Endothelial cell of umbilical vein (primary cell): ENCODE results near the gene COL4A2. TPM values are rescaled to one million over a fixed set of nuclear protein-coding genes. Genes with fewer than 3 reads are reported as not detected.

Source experiments
- BruUV-seq: library from RNA; stranded (reverse); fragments of 400-500 nt; replicated peaks from 2 replicates; lab custom pipeline; 2021; lab: Mats Ljungman, UMichigan
- CTCF ChIA-PET: fragments of 300-600, 350-600 bp; sonication (Branson Sonifier 250); formaldehyde crosslinking; loops from one replicate; lab custom pipeline; 2021; ENCODE audit warnings: antibody characterized with exemption, inconsistent platforms; lab: Charles Lee
- POLR2A ChIA-PET: fragments of 300-600, 350-600 bp; sonication (Branson Sonifier 250); formaldehyde crosslinking; loops from one replicate; lab custom pipeline; 2021; ENCODE audit warnings: antibody characterized with exemption, inconsistent platforms; lab: Charles Lee
- DNase-seq: peaks from one replicate; pipeline ENCODE4 v3.0.0-alpha.2; 2011; ENCODE audit warnings: low read depth, low spot score
- FAIRE-seq: peaks from 2 replicates; lab custom pipeline; 2011; peaks lifted over from hg19 to GRCh38; lab: Jason Lieb, UNC
- H2AFZ ChIP-seq: 2 replicates; pipeline ENCODE4 v1.6.0; 2012; ENCODE audit warnings: low read depth, low read length, control low read depth, inconsistent platforms
- H3K27ac ChIP-seq: 2 replicates; pipeline ENCODE4 v1.5.1; 2011; ENCODE audit warnings: low read depth, mild to moderate bottlenecking, control low read depth, low read length, moderate library complexity; ENCODE audit not compliant: insufficient read depth
- H3K27me3 ChIP-seq, 2 experiments: 2 replicates each; pipeline versions ENCODE4 v1.6.0 to v1.6.1; 2011; ENCODE audit warnings: low read length in 2 of 2, mixed read lengths in 1 of 2; ENCODE audit not compliant: control insufficient read depth in 2 of 2, insufficient read depth in 2 of 2
- H3K36me3 ChIP-seq, 2 experiments: 2 replicates in 1 of 2; 3 replicates in 1 of 2; pipeline ENCODE4 v1.5.1; 2011; ENCODE audit warnings: low read length in 2 of 2, mild to moderate bottlenecking in 1 of 2, moderate library complexity in 1 of 2; ENCODE audit not compliant: control insufficient read depth in 2 of 2, insufficient read depth in 2 of 2; ENCODE audit errors: extremely low read depth in 1 of 2
- H3K4me1 ChIP-seq: 3 replicates; pipeline ENCODE4 v1.5.1; 2011; ENCODE audit warnings: mild to moderate bottlenecking, low read length; ENCODE audit not compliant: control insufficient read depth, insufficient read depth; ENCODE audit errors: extremely low read depth
- H3K4me2 ChIP-seq: 2 replicates; pipeline ENCODE4 v1.6.1; 2011; ENCODE audit warnings: low read length, control low read depth, mixed read lengths; ENCODE audit not compliant: insufficient read depth
- H3K4me3 ChIP-seq, 3 experiments: fragments of 200-600 bp in 1 of 3; sonication (generic), shearing (Covaris generic) in 1 of 3; replicated peaks in 1 of 3; 2 replicates each; pipeline ENCODE4 v1.5.1; 2011 to 2016; ENCODE audit warnings: control low read depth in 3 of 3, low read length in 3 of 3, mild to moderate bottlenecking in 2 of 3, inconsistent platforms in 1 of 3, low read depth in 1 of 3, moderate library complexity in 1 of 3; ENCODE audit not compliant: insufficient read depth in 1 of 3
- H3K79me2 ChIP-seq: 2 replicates; pipeline ENCODE4 v1.6.0; 2012; ENCODE audit warnings: low read length, inconsistent platforms; ENCODE audit not compliant: control insufficient read depth, insufficient read depth
- H3K9ac ChIP-seq: replicated peaks from 2 replicates; pipeline ENCODE3; 2011; ENCODE audit warnings: low read length, control low read depth; ENCODE audit not compliant: insufficient read depth; ENCODE audit errors: extremely low read depth
- H3K9me1 ChIP-seq: replicated peaks from 3 replicates; pipeline ENCODE4 v1.6.0; 2011; ENCODE audit warnings: mild to moderate bottlenecking, low read length; ENCODE audit not compliant: control insufficient read depth, insufficient read depth; ENCODE audit errors: extremely low read depth
- H3K9me3 ChIP-seq: replicated peaks from 2 replicates; pipeline ENCODE4 v1.5.1; 2012; ENCODE audit warnings: low read length, inconsistent platforms; ENCODE audit not compliant: control insufficient read depth, insufficient read depth
- H4K20me1 ChIP-seq: replicated peaks from 2 replicates; pipeline ENCODE3; 2011; ENCODE audit warnings: mild to moderate bottlenecking, low read length; ENCODE audit not compliant: control insufficient read depth, insufficient read depth; ENCODE audit errors: extremely low read depth
- CTCF ChIP-seq, 2 donors: IDR thresholded peaks; 1 replicate in 1 of 2; 2 replicates in 1 of 2; pipeline ENCODE4 v1.5.1; 2011; ENCODE audit warnings: low read length in 2 of 2, mild to moderate bottlenecking in 2 of 2, moderate library complexity in 2 of 2, control low read depth in 1 of 2, inconsistent platforms in 1 of 2, low read depth in 1 of 2; ENCODE audit not compliant: insufficient read depth in 1 of 2; ENCODE audit errors: extremely low read depth in 1 of 2
- EZH2 ChIP-seq: IDR thresholded peaks from 2 replicates; pipeline ENCODE4 v1.6.1; 2012; ENCODE audit warnings: borderline replicate concordance, low read depth, mild to moderate bottlenecking, moderate library complexity, low read length, inconsistent platforms; ENCODE audit not compliant: severe bottlenecking
- FOS ChIP-seq: IDR thresholded peaks from 2 replicates; pipeline ENCODE4 v1.6.1; 2011; ENCODE audit warnings: mild to moderate bottlenecking, low read length, moderate library complexity, borderline replicate concordance; ENCODE audit not compliant: insufficient read depth
- GATA2 ChIP-seq: IDR thresholded peaks from 2 replicates; pipeline ENCODE4 v1.7.0; 2011; ENCODE audit warnings: low read depth, mild to moderate bottlenecking, moderate library complexity, mixed read lengths, low read length; ENCODE audit not compliant: insufficient read length, insufficient read depth
- JUN ChIP-seq: IDR thresholded peaks from 2 replicates; pipeline ENCODE4 v1.6.1; 2011; ENCODE audit warnings: borderline replicate concordance, low read depth; ENCODE audit not compliant: insufficient read length, insufficient read depth
- MAX ChIP-seq: IDR thresholded peaks from 2 replicates; pipeline ENCODE4 v1.6.1; 2011; ENCODE audit not compliant: insufficient read depth, insufficient read length
- MYC ChIP-seq: IDR thresholded peaks from one replicate; pipeline ENCODE4 v1.6.1; 2011; ENCODE audit warnings: mild to moderate bottlenecking, low read depth, low read length
- POLR2A ChIP-seq: IDR thresholded peaks from 2 replicates; pipeline ENCODE4 v1.6.1; 2012; ENCODE audit warnings: low read depth, mild to moderate bottlenecking, control low read depth, low read length
- POLR2AphosphoS5 ChIP-seq: IDR thresholded peaks from 2 replicates; pipeline ENCODE4 v1.6.1; 2012; ENCODE audit warnings: low read depth, mild to moderate bottlenecking, control low read depth, low read length, moderate library complexity; ENCODE audit not compliant: insufficient read depth
- dilution Hi-C: fragments of 300-500 bp; cut with MboI; formaldehyde crosslinking; loops from one replicate; pipeline ENCODE4 v1.15.0; 2019; ENCODE audit warnings: low sequenced_read_pairs; ENCODE audit not compliant: extremely low pct_ligation_motif_present
- intact Hi-C: fragments of 100-400 bp; cut with micrococcal nuclease; formaldehyde crosslinking; loops from one replicate; pipeline ENCODE4 v1.10.0; 2022
- polyA plus RNA-seq, 4 experiments: library from polyadenylated mRNA; depleted of rRNA in 3 of 4; stranded (reverse) in 3 of 4; unstranded in 1 of 4; fragments of >200 nt; gene quantifications; 2 replicates each; pipeline versions ENCODE4 v1.2.1 to v1.2.3, GENCODE V29; 2011 to 2012; ENCODE audit warnings: missing spikeins in 1 of 4
- total RNA-seq: library from RNA; stranded (reverse); gene quantifications from 2 replicates; pipeline ENCODE4 v1.2.3, GENCODE V29; 2021

Gene COL4A2
- total and polyA plus RNA-seq, 2 donors (not counting 3 experiments of a cell fraction or from before 2014, with no cell fraction given), result 792 to 940 TPM

GRCh38 chr13:110557610-110558305 lies 250.7 kb downstream of the COL4A2 start:
- TF ChIP-seq GATA2, result no peak
- TF ChIP-seq EZH2, result no peak
- TF ChIP-seq POLR2AphosphoS5, result no peak
- no peak for TF ChIP-seq JUN
- no peak for TF ChIP-seq MAX
- TF ChIP-seq FOS, result no peak
- TF ChIP-seq CTCF (IDR thresholded peaks at IDR 0.05; ENCODE audit: extremely low read depth in 1 of 2, insufficient read depth in 1 of 2, low read depth in 1 of 2, low read length in 2 of 2), result no peak
- TF ChIP-seq MYC, result no peak
- no peak for TF ChIP-seq POLR2A
- intact Hi-C loops (no loop called here), dilution Hi-C loops (no loop called here)
- no peak overlapping the region for H2AFZ ChIP-seq
- no peak overlapping the region for H3K4me3 ChIP-seq
- H3K9ac ChIP-seq, result no peak overlapping the region
- no peaks in the 10 kb centered on the region for H3K36me3 ChIP-seq
- ChIA-PET CTCF (no interaction called here), POLR2A (no interaction called here)
- H3K27me3 ChIP-seq, result peaks cover 0 to 5% of the 10 kb centered on the region in 2 experiments
- H3K9me3 ChIP-seq, result no peaks in the 10 kb centered on the region
- no peak overlapping the region for H3K4me2 ChIP-seq
- FAIRE-seq (no peak), DNase-seq (no peak)
- H4K20me1 ChIP-seq, result no peaks in the 10 kb centered on the region
- H3K4me1 ChIP-seq, result peaks cover 8% of the 10 kb centered on the region
- no peak overlapping the region for H3K27ac ChIP-seq
- no TSS peak for BruUV-seq
- H3K79me2 ChIP-seq, result no peaks in the 10 kb centered on the region
- no peaks in the 10 kb centered on the region for H3K9me1 ChIP-seq
